ENCODE results near the gene RUFY4. TPM values are rescaled to one million over a fixed set of nuclear protein-coding genes. Genes with fewer than 3 reads are reported as not detected.
A peak's percentile ranks its signal among the peaks of the same experiment; 100 is the strongest.
"Not testable (repeated sequence)": the region's sequence is repeated elsewhere in the genome, so short reads cannot be mapped to it uniquely, and the experiment has no call there.

The RUFY4 gene
- total RNA-seq, 2 experiments from 2014 or later: 1.4 to 5.1 TPM

- Mint-ChIP-seq H3K4me3 (peak overlapping the region; percentile 65), H3K27ac (peak overlapping the region; percentile 70), H3K4me1 (peaks cover 24% of the 10 kb centered on the region)
- not testable (repeated sequence) for H3K36me3 Mint-ChIP-seq; H3K27me3 Mint-ChIP-seq; H3K9me3 Mint-ChIP-seq (ENCODE audit: low read depth)
- DNase-seq: peak; percentile 77
- peak; percentile 90 for ATAC-seq
- CTCF ChIA-PET: interaction anchor here (0.8 to 3.5 kb wide), 7 partner anchors 9 to 249 kb away, joined by 3 to 22 read pairs (median 3); partner anchors contain the start of gene RUFY4
These were observed 34.4 kb upstream of the RUFY4 start for GRCh38 chr2:218034497-218035213.

GRCh38 chr2:218035463-218036100, 33.5 kb upstream of the RUFY4 start:
- H3K4me3 Mint-ChIP-seq: peak overlapping the region; percentile 65
- no peaks in the 10 kb centered on the region for H3K9me3 Mint-ChIP-seq (ENCODE audit: low read depth)
- DNase-seq (peak; percentile 39), ATAC-seq (no peak)
- H3K4me1 Mint-ChIP-seq: peaks cover 28% of the 10 kb centered on the region
- H3K27ac Mint-ChIP-seq: peak overlapping the region; percentile 35
- H3K36me3 Mint-ChIP-seq: peaks cover 2% of the 10 kb centered on the region
- CTCF ChIA-PET: interaction anchor here (0.8 to 3.5 kb wide), 5 partner anchors 31 to 250 kb away, joined by 3 to 22 read pairs (median 7); partner anchors contain the start of gene RUFY4
- no peaks in the 10 kb centered on the region for H3K27me3 Mint-ChIP-seq

- ATAC-seq: no peak
- CTCF ChIA-PET: interaction anchor here (0.6 to 2.0 kb wide), 5 partner anchors 8 to 251 kb away, joined by 3 to 8 read pairs (median 4); partner anchors contain the start of gene RUFY4
- H3K27me3 Mint-ChIP-seq: no peaks in the 10 kb centered on the region
- peak; percentile 42 for DNase-seq
- H3K4me3 Mint-ChIP-seq: peak overlapping the region; percentile 20
- no peaks in the 10 kb centered on the region for H3K9me3 Mint-ChIP-seq (ENCODE audit: low read depth)
- peak overlapping the region; percentile 42 for H3K27ac Mint-ChIP-seq
- H3K36me3 Mint-ChIP-seq: peaks cover 4% of the 10 kb centered on the region
- peaks cover 36% of the 10 kb centered on the region for H3K4me1 Mint-ChIP-seq
These were observed 32.7 kb upstream of the RUFY4 start for GRCh38 chr2:218036371-218036770.

- CTCF ChIA-PET: interaction anchor here (1.1 kb wide), 1 partner anchor 30 kb away, joined by 3 read pairs; the partner anchor contains the start of gene RUFY4
- peaks cover 19% of the 10 kb centered on the region for H3K36me3 Mint-ChIP-seq
These were observed 29.9 kb upstream of the RUFY4 start for GRCh38 chr2:218039171-218039570.

GRCh38 chr2:218040883-218041282, 28.2 kb upstream of the RUFY4 start:
- ATAC-seq (no peak), DNase-seq (no peak)
- Mint-ChIP-seq H3K36me3 (peaks cover 27% of the 10 kb centered on the region), H3K9me3 (ENCODE audit: low read depth) (peaks cover 7% of the 10 kb centered on the region), H3K27me3 (no peaks in the 10 kb centered on the region), H3K27ac (peak overlapping the region; percentile 50), H3K4me1 (peaks cover 33% of the 10 kb centered on the region), H3K4me3 (no peak overlapping the region)
- CTCF ChIA-PET: interaction anchor here (1.0 to 1.6 kb wide), 4 partner anchors 10 to 255 kb away, joined by 3 to 10 read pairs (median 5); partner anchors contain the start of gene RUFY4

More at GRCh38 chr2:218039171-218039570, 29.9 kb upstream of the RUFY4 start:
- Mint-ChIP-seq H3K9me3 (ENCODE audit: low read depth) (peaks cover 7% of the 10 kb centered on the region), H3K4me1 (peaks cover 41% of the 10 kb centered on the region), H3K4me3 (no peak overlapping the region), H3K27me3 (no peaks in the 10 kb centered on the region), H3K27ac (no peak overlapping the region)
- DNase-seq (peak; percentile 36), ATAC-seq (no peak)

- CTCF ChIA-PET: interaction anchor here (1.2 to 1.6 kb wide), 3 partner anchors 27 to 255 kb away, joined by 3 to 10 read pairs (median 7); partner anchors contain the start of gene RUFY4
These were observed 27.5 kb upstream of the RUFY4 start for GRCh38 chr2:218041302-218042168.

GRCh38 chr2:218043100-218043499, 26.0 kb upstream of the RUFY4 start:
- DNase-seq (no peak), ATAC-seq (no peak)
- Mint-ChIP-seq H3K4me3 (no peak overlapping the region), H3K4me1 (peaks cover 26% of the 10 kb centered on the region), H3K27ac (no peak overlapping the region), H3K36me3 (peaks cover 27% of the 10 kb centered on the region), H3K9me3 (ENCODE audit: low read depth) (peaks cover 7% of the 10 kb centered on the region), H3K27me3 (peaks cover 4% of the 10 kb centered on the region)
- CTCF ChIA-PET: interaction anchor here (0.8 to 1.0 kb wide), 3 partner anchors 10 to 396 kb away, joined by 3 read pairs; partner anchors contain the start of gene RUFY4

More at GRCh38 chr2:218041302-218042168, 27.5 kb upstream of the RUFY4 start:
- peak; percentile 27 for ATAC-seq
- peaks cover 7% of the 10 kb centered on the region for H3K9me3 Mint-ChIP-seq (ENCODE audit: low read depth)
- no peaks in the 10 kb centered on the region for H3K27me3 Mint-ChIP-seq
- H3K36me3 Mint-ChIP-seq: peaks cover 27% of the 10 kb centered on the region
- DNase-seq: no peak
- peak overlapping the region; percentile 76 for H3K27ac Mint-ChIP-seq
- peaks cover 29% of the 10 kb centered on the region for H3K4me1 Mint-ChIP-seq
- no peak overlapping the region for H3K4me3 Mint-ChIP-seq

GRCh38 chr2:218043701-218044109, 25.3 kb upstream of the RUFY4 start:
- Mint-ChIP-seq H3K9me3 (ENCODE audit: low read depth) (peaks cover 7% of the 10 kb centered on the region), H3K27me3 (peaks cover 9% of the 10 kb centered on the region), H3K4me1 (peaks cover 25% of the 10 kb centered on the region), H3K36me3 (peaks cover 27% of the 10 kb centered on the region), H3K4me3 (no peak overlapping the region), H3K27ac (no peak overlapping the region)
- no peak for ATAC-seq
- CTCF ChIA-PET: interaction anchor here (1.0 kb wide), 1 partner anchor 397 kb away, joined by 3 read pairs; no protein-coding TSS in a partner anchor
- DNase-seq: no peak

GRCh38 chr2:218044599-218044998, 24.5 kb upstream of the RUFY4 start:
- not testable (repeated sequence) for DNase-seq; ATAC-seq; H3K9me3 Mint-ChIP-seq (ENCODE audit: low read depth); H3K4me3 Mint-ChIP-seq; H3K27ac Mint-ChIP-seq
- Mint-ChIP-seq H3K4me1 (peaks cover 20% of the 10 kb centered on the region), H3K27me3 (peaks cover 16% of the 10 kb centered on the region), H3K36me3 (peaks cover 27% of the 10 kb centered on the region)
- CTCF ChIA-PET: interaction anchor here (0.6 to 1.1 kb wide), 2 partner anchors 8 to 55 kb away, joined by 3 read pairs; no protein-coding TSS in a partner anchor

- Mint-ChIP-seq H3K9me3 (ENCODE audit: low read depth) (peaks cover 7% of the 10 kb centered on the region), H3K27me3 (peaks cover 21% of the 10 kb centered on the region), H3K4me1 (peaks cover 9% of the 10 kb centered on the region), H3K4me3 (no peak overlapping the region), H3K27ac (no peak overlapping the region), H3K36me3 (peaks cover 25% of the 10 kb centered on the region)
- no peak for ATAC-seq
- DNase-seq: no peak
- CTCF ChIA-PET: interaction anchor here (1.0 to 1.9 kb wide), 4 partner anchors 9 to 261 kb away, joined by 3 to 8 read pairs (median 4); partner anchors contain the start of gene RUFY4
These were observed 22.8 kb upstream of the RUFY4 start for GRCh38 chr2:218046238-218046637.

GRCh38 chr2:218047536-218048225, 21.4 kb upstream of the RUFY4 start:
- H3K27ac Mint-ChIP-seq: no peak overlapping the region
- H3K27me3 Mint-ChIP-seq: peaks cover 33% of the 10 kb centered on the region
- CTCF ChIA-PET: interaction anchor here (1.7 to 1.9 kb wide), 2 partner anchors 21 to 54 kb away, joined by 3 to 8 read pairs; partner anchors contain the start of gene RUFY4
- ATAC-seq (no peak), DNase-seq (no peak)
- H3K4me3 Mint-ChIP-seq: no peak overlapping the region
- H3K4me1 Mint-ChIP-seq: no peaks in the 10 kb centered on the region
- peaks cover 16% of the 10 kb centered on the region for H3K36me3 Mint-ChIP-seq
- peaks cover 7% of the 10 kb centered on the region for H3K9me3 Mint-ChIP-seq (ENCODE audit: low read depth)

GRCh38 chr2:218051903-218052302, 17.1 kb upstream of the RUFY4 start:
- Mint-ChIP-seq H3K4me3 (no peak overlapping the region), H3K36me3 (peaks cover 2% of the 10 kb centered on the region), H3K4me1 (no peaks in the 10 kb centered on the region), H3K9me3 (ENCODE audit: low read depth) (peaks cover 3% of the 10 kb centered on the region), H3K27me3 (peaks cover 46% of the 10 kb centered on the region), H3K27ac (no peak overlapping the region)
- no peak for ATAC-seq
- no peak for DNase-seq
- CTCF ChIA-PET: no interaction called here

Measured in activated CD8-positive, alpha-beta memory T cell treated with anti-CD3 and anti-CD28 coated beads, Interleukin-2, amount 10 ng/mL, durations not matched to agents 7 days and 5 days (primary cell).